Right kidney (tissue), 9 donors: ENCODE measurements around the gene GATA1.

Experiments
- DNase-seq: peaks from one replicate; pipeline ENCODE4 v3.0.0-alpha.2; 2016
- long read RNA-seq, 8 donors: transcript quantifications; one replicate each; lab custom pipeline, GENCODE V29; 2026

Gene GATA1
- long read RNA-seq, donor 1, partial matches to known transcripts = 0 of 1 reads
- long read RNA-seq, donor 1, other reads (novel, unspliced or antisense) = 0 of 1 reads
- long read RNA-seq, donor 2 = 0 reads
- long read RNA-seq, donor 3 = 0 reads
- long read RNA-seq, donor 4 = 0 reads
- long read RNA-seq, donor 5 = 0 reads
- long read RNA-seq, donor 6 = 0 reads
- long read RNA-seq, donor 7 = 0 reads
- long read RNA-seq, donor 8 = 0 reads

DNA sequence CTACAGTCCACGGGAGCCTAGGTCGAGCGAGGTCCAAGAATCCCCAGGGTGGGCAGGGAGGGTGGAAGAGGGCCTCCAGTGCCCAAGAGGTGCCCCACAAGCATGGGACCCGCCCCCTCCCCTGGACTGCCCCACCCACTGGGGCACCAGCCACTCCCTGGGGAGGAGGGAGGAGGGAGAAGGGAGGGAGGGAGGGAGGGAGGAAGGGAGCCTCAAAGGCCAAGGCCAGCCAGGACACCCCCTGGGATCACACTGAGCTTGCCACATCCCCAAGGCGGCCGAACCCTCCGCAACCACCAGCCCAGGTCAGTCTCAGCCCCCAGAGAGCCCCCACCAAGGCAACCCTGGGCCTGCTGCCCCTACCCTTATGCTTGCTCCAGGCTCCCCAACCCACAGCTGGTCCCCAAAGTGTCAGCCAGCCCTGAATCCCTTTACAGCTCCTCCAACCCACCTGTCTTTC, at the start of gene GATA1:
TSS of gene GATA1 (plus strand) at position 250 of the 460 bp plus-strand sequence. CDS start 4,520 bp downstream, outside the sequence.
- DNase-seq = no peak

DNA sequence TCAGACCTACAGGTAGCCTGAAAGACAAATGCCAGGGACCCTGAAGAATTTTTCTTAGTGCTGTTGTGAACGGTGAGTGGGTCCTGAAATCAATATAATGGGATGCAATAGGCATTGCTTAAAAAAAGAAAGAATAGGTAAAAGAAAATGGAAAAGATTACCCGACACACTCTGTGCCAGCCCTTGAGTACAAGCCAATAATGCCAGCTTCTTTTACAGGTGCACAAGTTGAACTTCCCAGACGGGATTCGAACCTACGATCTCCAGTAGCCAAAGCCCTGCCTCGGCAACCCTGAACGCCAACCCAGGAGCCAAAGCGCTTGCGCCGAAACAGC, 49.5 kb upstream of the GATA1 start:
- DNase-seq = no peak

- DNase-seq = peak; percentile 87
Observed at GRCh38 chrX:48737213-48737938, 49.0 kb upstream of the GATA1 start.

- DNase-seq = no peak
Observed at GRCh38 chrX:48737940-48738339, 48.5 kb upstream of the GATA1 start.

DNA sequence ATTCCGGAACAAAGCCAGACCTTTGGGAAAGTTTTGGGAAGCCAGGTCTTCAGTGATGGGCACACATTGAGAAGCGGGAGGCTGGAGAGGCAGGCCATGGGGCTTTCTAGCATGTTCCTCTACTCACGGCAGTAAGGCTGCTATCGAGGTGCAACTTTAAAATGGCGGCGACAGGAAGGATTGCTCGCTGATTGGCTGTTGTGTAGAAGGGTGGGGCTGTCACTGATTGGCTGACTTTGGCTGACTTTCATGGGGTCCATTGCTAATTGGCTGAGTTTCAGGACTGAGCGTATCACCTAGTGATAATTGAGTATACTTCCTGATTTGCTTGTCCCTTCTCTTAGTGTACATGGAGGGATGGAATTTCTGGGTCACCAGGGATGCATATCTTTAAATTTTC, 44.6 kb upstream of the GATA1 start:
- DNase-seq = no peak

GRCh38 chrX:48745222-48745621, 41.2 kb upstream of the GATA1 start:
- no peak for DNase-seq

GRCh38 chrX:48747415-48748016, 38.9 kb upstream of the GATA1 start:
- peak; percentile 4 for DNase-seq

GRCh38 chrX:48749182-48749581, 37.2 kb upstream of the GATA1 start:
- no peak for DNase-seq

DNA sequence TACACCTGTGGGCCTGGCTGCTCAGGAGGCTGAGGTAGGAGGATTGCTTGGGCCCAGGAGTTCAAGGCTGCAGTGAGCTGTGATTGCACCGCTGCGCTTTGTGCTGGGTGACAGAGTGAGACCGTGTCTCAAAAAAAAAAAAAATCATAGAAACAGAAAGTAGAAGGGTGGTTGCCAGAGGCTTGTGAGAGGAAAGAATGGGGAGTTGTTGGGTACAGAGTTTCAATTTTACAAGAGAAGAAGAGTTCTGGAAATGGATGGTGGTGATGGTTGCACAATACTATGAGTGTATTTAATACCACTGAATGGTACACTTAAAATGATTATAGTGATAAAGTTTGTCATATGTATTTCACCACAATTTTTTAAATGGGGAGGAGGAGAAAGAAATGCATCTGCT, 35.0 kb upstream of the GATA1 start:
- no peak for DNase-seq

DNA sequence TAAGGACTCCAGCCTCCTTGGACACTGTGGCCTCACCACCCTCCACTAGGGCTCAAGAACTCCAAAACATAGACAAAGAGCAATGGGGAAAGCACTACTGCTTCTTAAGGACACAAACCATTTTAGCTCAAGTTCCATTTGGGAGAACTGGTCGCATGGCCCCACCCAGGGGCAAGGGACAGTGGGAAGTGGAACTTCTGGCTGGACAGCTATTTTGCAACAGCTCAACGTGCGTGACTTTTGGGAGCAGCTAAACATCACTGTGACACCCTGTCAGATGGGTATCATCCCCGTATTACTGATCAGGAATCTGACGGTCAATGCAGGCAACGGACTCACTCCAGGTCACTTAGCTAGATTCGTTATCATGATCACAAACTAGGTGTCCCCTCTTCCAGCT, 33.9 kb upstream of the GATA1 start:
- no peak for DNase-seq

DNA sequence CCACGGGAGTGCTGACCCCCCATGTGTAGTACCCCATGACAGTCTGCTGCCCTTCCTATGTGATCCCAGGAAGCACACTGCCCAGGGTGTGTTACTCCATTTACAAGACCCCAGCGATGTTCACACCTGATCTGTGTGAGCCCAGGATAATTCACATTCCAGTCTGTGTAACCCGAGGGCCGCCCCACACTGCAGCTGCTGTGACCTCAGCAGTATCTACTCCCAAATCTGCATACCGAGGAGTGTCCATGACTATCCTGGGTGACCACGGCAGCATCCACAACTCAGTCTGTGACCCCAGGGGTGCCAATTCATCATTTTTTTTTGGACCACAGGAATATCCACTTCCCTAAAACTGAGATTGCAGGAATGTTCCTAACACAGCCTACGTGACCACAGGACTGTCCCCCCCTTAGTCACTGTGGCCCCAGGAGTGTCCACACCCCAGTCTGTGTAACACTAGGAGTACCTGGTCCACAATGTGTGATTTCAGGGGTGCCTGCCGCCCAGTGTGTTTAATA, 32.6 kb upstream of the GATA1 start:
- DNase-seq = no peak

GRCh38 chrX:48754238-48754637, 32.2 kb upstream of the GATA1 start:
- no peak for DNase-seq

GRCh38 chrX:48761674-48762471, 24.5 kb upstream of the GATA1 start, which contains the start of gene GLOD5:
Gene GLOD5 (plus strand): TSS chrX:48761747. CDS start chrX:48761791, 44 bp downstream.
- peak; percentile 44 for DNase-seq

DNA sequence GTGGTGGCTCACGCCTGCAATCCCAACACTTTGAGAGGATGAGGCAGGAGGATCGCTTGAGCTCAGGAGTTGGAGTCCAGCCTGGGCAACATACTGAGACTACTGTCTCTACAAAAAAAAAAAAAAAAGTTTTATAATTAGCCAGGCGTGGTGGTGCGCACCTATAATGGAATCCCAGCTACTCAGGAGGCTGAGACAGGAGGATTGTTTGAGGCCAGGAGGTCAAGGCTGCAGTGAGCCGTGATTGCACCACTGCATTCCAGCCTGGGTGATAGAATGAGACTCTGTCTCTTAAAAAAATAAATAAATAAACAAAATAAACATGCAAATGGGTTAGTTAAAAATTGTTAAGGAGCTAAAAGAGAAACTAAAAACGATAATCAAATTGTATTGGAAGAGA, 17.2 kb upstream of the GATA1 start:
- no peak for DNase-seq

DNA sequence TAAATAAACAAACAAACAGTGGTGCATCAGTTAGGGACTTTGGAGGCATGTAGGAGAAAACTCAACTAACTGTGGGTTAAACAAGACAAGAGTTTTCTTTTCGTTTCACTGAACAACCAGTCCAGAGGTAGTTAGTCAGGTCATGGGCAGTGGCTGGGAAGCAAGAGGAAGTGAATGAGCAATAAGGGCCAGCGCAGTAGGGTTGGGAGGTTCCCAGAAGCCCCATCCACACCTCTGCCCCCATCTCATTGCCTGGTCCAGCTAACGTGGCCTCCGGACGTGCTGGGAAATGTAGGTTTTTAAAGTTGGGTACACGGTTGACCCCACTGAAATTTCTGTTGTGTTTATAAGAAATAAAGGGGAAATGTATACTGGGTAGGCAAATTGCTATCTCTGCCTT, 16.1 kb upstream of the GATA1 start:
- no peak for DNase-seq

DNA sequence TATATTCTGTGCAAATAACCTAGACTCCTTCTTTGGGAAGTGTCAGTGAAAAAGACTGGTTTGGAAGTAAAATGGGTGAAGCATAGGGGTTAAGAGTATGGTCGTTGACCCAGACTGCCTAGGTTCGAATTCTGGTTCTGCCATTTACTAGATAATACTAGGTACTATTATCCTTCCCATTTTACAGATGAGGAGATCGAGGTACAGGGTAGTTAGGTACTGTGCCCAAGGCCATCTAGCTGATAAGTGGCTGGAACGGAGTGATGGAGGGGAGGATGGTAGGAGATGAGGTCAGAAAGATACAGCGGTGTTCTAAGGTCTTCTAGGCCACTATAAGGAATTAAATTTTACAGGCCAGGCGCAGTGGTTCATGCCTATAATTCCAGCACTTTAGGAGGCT, 13.8 kb upstream of the GATA1 start:
- no peak for DNase-seq

- DNase-seq = no peak
Observed at GRCh38 chrX:48776818-48777439, 9.5 kb upstream of the GATA1 start.

DNA sequence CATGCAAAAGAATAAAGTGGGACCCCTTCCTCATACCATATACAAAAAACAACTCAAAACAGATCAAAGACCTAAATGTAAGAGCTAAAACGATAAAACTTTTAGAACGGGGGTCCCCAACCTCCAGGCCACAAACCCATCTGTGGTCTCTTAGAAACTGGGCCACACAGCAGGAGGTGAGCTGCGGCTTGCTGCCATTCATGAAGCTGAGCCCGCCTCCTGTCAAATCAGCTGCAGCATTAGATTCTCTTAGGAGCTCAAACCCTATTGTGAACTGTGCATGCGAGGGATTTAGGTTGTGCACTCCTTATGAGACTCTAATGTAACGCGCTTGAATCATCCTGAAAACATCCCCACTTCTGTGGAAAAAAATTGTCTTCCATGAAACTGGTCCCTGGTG, 7.0 kb upstream of the GATA1 start:
- no peak for DNase-seq

- DNase-seq = no peak
Observed at GRCh38 chrX:48781705-48782104, 4.7 kb upstream of the GATA1 start.

DNA sequence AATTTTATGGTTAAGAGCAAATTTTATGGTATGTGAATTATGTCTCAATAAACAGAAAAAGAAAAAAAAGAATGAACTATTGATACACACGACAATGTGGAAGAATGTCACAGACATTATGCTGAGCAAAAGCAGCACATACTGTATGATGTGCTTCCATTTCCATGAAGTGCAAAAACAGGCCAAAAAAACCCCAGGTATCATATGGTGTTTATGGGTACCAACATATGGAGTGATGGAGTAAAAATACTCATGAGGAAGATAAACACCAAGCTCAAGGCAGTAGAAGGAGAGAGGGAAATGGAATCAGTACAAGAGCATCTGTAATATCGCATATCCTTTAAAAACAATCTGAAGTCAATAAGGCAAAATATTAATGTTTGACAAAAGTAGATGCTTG, 4.2 kb upstream of the GATA1 start:
- no peak for DNase-seq

DNA sequence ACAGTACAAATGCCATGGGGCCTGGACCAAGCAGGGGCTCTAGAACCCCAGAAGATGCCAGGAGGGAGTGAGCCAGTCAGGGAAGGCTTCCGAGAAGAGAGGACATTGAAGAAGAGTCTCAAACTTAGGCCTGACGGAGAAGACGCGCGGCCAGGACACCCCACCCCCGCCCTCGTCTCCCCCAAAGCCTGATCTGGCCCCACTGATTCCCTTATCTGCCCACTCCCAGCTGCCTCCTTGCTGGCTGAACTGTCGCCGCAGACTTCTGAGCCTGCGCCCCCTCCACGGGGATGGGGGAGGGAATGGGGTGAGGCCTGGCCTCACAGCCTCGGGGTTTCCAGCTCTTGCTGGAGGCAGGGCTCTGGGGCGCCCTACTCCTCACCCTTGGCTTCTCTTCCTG, 3.6 kb upstream of the GATA1 start:
- DNase-seq = no peak

DNA sequence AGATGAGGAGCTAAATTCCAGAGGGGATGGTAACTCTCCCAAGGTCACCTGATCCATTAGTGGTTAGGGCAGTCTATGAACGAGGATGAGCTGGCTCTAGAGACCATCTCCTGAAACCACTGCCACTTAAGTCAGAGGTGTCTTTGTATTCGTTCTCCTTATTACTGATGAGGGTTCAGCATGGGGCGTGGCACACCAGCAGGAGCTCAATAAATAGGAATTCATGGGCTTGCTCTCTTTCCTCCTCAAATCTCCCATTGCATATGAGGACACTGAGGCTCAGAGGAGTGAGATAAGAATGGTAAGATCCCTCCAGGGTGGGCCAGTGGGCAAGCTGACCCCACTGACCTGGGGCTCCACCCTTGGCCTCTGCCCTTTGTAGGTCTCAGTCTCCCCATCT, 1.7 kb upstream of the GATA1 start:
- DNase-seq = no peak
